HFFc6 (cell line): ENCODE measurements around the gene GFAP. TPM values are rescaled to one million over a fixed set of nuclear protein-coding genes. Genes with fewer than 3 reads are reported as not detected.

Experiments used
- DNase-seq: peaks from one replicate; pipeline ENCODE4 v3.0.0-alpha.2; 2018
- H3K27ac Mint-ChIP-seq: 2 replicates; pipeline ENCODE4 v1.8.0; 2020; ENCODE audit warnings: mild to moderate bottlenecking, mixed read lengths
- H3K27me3 Mint-ChIP-seq: 2 replicates; pipeline ENCODE4 v1.8.0; 2021; ENCODE audit warnings: mild to moderate bottlenecking, moderate library complexity, mixed read lengths; ENCODE audit not compliant: insufficient read depth
- H3K36me3 Mint-ChIP-seq: 2 replicates; pipeline ENCODE4 v1.8.0; 2021; ENCODE audit warnings: low read depth, mixed read lengths
- H3K4me1 Mint-ChIP-seq: 2 replicates; pipeline ENCODE4 v1.8.0; 2020; ENCODE audit warnings: low read depth, mixed read lengths
- H3K4me3 Mint-ChIP-seq: 2 replicates; pipeline ENCODE4 v1.8.0; 2020; ENCODE audit warnings: mild to moderate bottlenecking, moderate library complexity, mixed read lengths
- H3K9me3 Mint-ChIP-seq: 2 replicates; pipeline ENCODE4 v1.8.0; 2020; ENCODE audit warnings: mild to moderate bottlenecking, mixed read lengths
- CTCF ChIP-seq: fragments of 200-600 bp; sonication (generic); IDR thresholded peaks from 2 replicates; pipeline ENCODE4 v1.5.0; 2021; ENCODE audit warnings: antibody characterized with exemption, mild to moderate bottlenecking
- total RNA-seq, 6 experiments: library from RNA; stranded (reverse); fragmentation: NEBNext Ultra II Directional; extraction: Animal tissue kit (Norgen Biotek cat#: 25700); gene quantifications; 2 replicates in 1 of 6; 3 replicates in 5 of 6; pipeline ENCODE4 v1.2.3, GENCODE V29; 2021

The GFAP gene
- total RNA-seq, 6 experiments from 2014 or later, result not detected

DNA sequence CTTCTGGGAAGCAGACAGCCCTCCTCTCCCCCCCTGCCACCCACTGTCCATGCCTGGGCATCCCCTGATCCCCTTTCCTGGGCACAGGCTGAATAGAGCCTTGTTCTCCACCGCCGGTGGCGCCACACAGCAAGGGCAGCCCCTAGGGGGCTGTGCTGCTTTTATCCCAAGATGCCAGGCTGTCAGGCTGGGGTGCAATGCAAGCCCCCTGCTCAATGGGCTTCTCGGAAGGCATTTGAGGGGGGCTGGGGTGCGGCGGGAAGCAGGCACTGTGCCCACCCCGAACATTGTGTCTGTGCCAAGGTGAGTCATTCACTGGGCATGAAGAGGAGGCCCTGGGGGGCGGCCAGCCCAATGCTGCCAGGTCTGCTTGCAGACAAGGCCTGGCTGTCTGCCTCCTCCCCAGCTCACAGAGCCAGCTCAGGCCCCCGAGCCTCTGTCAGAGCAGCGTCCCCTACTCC is 1.5 kb upstream of the GFAP start:
- H3K9me3 Mint-ChIP-seq, result no peaks in the 10 kb centered on the region
- H3K4me1 Mint-ChIP-seq, result peaks cover 6% of the 10 kb centered on the region; the same call in 1 of the 2 replicates
- no peak overlapping the region for H3K27ac Mint-ChIP-seq
- H3K27me3 Mint-ChIP-seq, result peaks cover 3% of the 10 kb centered on the region
- H3K4me3 Mint-ChIP-seq, result no peak overlapping the region
- DNase-seq, result no peak
- no peaks in the 10 kb centered on the region for H3K36me3 Mint-ChIP-seq
- TF ChIP-seq CTCF, result no peak

GRCh38 chr17:44915862-44916780 is 821 bp upstream of the GFAP start:
- Mint-ChIP-seq H3K4me3 (no peak overlapping the region), H3K27me3 (no peaks in the 10 kb centered on the region; the same call in 1 of the 2 replicates), H3K9me3 (no peaks in the 10 kb centered on the region), H3K36me3 (no peaks in the 10 kb centered on the region), H3K4me1 (no peaks in the 10 kb centered on the region; the same call in 1 of the 2 replicates), H3K27ac (no peak overlapping the region)
- no peak for DNase-seq
- no peak for TF ChIP-seq CTCF

- H3K27ac Mint-ChIP-seq, result no peak overlapping the region
- no peak overlapping the region for H3K4me3 Mint-ChIP-seq
- no peaks in the 10 kb centered on the region for H3K9me3 Mint-ChIP-seq
- H3K27me3 Mint-ChIP-seq, result no peaks in the 10 kb centered on the region; the same call in 1 of the 2 replicates
- no peak for DNase-seq
- peaks cover 13% of the 10 kb centered on the region for H3K4me1 Mint-ChIP-seq
- TF ChIP-seq CTCF, result no peak
- H3K36me3 Mint-ChIP-seq, result no peaks in the 10 kb centered on the region
These were observed 515 bp downstream of the GFAP start for GRCh38 chr17:44914698-44915271.

DNA sequence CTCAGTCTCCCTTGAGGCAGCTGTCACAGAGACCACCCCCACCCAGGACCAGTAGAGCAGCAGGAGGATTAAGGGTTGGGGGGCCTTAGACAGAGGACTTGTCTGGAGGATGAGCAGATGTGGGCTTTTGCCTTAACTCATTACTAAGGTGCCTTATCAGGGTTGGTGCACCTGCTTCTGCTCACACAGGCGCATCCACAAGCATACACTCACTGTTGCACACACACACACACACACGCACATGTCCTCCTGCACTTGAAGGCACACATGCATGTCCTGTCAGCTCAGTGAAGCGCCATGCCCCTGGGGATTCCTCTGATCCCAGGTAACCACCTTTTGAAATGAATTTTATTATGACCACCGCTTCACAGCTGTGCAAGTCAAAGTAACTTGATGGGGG is 1.2 kb downstream of the GFAP start:
- DNase-seq, result no peak

DNA sequence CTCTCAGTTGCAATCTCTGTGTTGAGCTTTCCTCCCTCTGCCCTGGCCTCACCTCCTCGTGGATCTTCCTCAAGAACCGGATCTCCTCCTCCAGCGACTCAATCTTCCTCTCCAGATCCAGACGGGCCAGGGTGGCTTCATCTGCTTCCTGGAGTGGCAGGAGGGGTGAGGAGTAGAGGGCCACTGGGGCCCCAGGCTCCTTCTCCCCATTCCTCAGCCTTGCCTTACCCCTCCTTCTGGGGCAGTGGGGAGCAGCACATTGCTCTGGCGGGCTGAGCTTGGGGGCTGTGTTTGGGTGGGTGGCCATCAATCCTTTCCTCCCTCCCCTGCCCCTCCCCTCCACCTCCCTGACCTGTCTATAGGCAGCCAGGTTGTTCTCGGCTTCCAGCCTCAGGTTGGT is 1.6 kb downstream of the GFAP start:
- Mint-ChIP-seq H3K27me3 (no peaks in the 10 kb centered on the region; the same call in 1 of the 2 replicates), H3K4me3 (no peak overlapping the region), H3K4me1 (peaks cover 24% of the 10 kb centered on the region), H3K36me3 (no peaks in the 10 kb centered on the region), H3K27ac (no peak overlapping the region), H3K9me3 (no peaks in the 10 kb centered on the region)
- DNase-seq, result no peak
- TF ChIP-seq CTCF, result no peak

More for the DNA sequence above, 1.2 kb downstream of the GFAP start:
- no peak overlapping the region for H3K4me3 Mint-ChIP-seq
- H3K36me3 Mint-ChIP-seq, result no peaks in the 10 kb centered on the region
- no peak for TF ChIP-seq CTCF
- H3K27ac Mint-ChIP-seq, result no peak overlapping the region
- H3K9me3 Mint-ChIP-seq, result no peaks in the 10 kb centered on the region
- H3K4me1 Mint-ChIP-seq, result peaks cover 20% of the 10 kb centered on the region
- no peaks in the 10 kb centered on the region; the same call in 1 of the 2 replicates for H3K27me3 Mint-ChIP-seq
